HL-60 (cell line): ENCODE measurements around the gene TMCO4.

Experiments used
- CTCF ChIP-seq: IDR thresholded peaks from one replicate; pipeline ENCODE4 v1.5.1; 2011; ENCODE audit warnings: low read length, control low read depth, inconsistent platforms; ENCODE audit not compliant: insufficient read depth
- GABPA ChIP-seq: IDR thresholded peaks from 2 replicates; pipeline ENCODE4 v1.6.1; 2012; ENCODE audit warnings: low read depth

- TF ChIP-seq CTCF, result no peak
- TF ChIP-seq GABPA, result no peak
These were observed 156.6 kb downstream of the TMCO4 start for GRCh38 chr1:19643121-19643520.
